AG09309 (cell line): Measurements from ENCODE around the gene TXNDC8.

ENCODE experiments used
- DNase-seq: peaks from one replicate; pipeline ENCODE4 v3.0.0-alpha.2; 2010; ENCODE audit warnings: low read depth
- H3K4me3 ChIP-seq: 2 replicates; pipeline ENCODE4 v1.5.1; 2011; ENCODE audit warnings: mild to moderate bottlenecking, low read depth, low read length, moderate library complexity; ENCODE audit not compliant: control insufficient read depth
- CTCF ChIP-seq: IDR thresholded peaks from 2 replicates; pipeline ENCODE4 v1.5.1; 2011; ENCODE audit warnings: mild to moderate bottlenecking, low read depth, low read length, inconsistent platforms; ENCODE audit not compliant: insufficient read depth, control insufficient read depth; ENCODE audit errors: missing control alignments

TXNDC8 gene

GRCh38 chr9:110258690-110259091 is 79.0 kb downstream of the TXNDC8 start:
- DNase-seq: no peak
- TF ChIP-seq CTCF: no peak
- no peak overlapping the region for H3K4me3 ChIP-seq

GRCh38 chr9:110257956-110258355 is 79.7 kb downstream of the TXNDC8 start:
- no peak for DNase-seq
- no peak for TF ChIP-seq CTCF
- H3K4me3 ChIP-seq: no peak overlapping the region

- no peak for TF ChIP-seq CTCF
- DNase-seq: no peak
- H3K4me3 ChIP-seq: peak overlapping the region; percentile 70
These were observed 80.4 kb downstream of the TXNDC8 start for GRCh38 chr9:110257097-110257841.

- TF ChIP-seq CTCF: no peak
- H3K4me3 ChIP-seq: peak within 1 kb of the TSS; percentile 70
- DNase-seq: peak; percentile 63
These were observed 81.1 kb downstream of the TXNDC8 start, which contains the start of gene TXN for GRCh38 chr9:110256380-110257096. TXN (minus strand) TSS chr9:110256507; CDS start chr9:110256435, 72 bp downstream.

GRCh38 chr9:110255463-110256379 is 81.9 kb downstream of the TXNDC8 start:
- H3K4me3 ChIP-seq: peak overlapping the region; percentile 70
- TF ChIP-seq CTCF: no peak
- DNase-seq: no peak

- peak overlapping the region; percentile 70 for H3K4me3 ChIP-seq
- TF ChIP-seq CTCF: no peak
- DNase-seq: no peak
These were observed 82.6 kb downstream of the TXNDC8 start for GRCh38 chr9:110255034-110255462.
